Activated naive CD8-positive, alpha-beta T cell (primary cell): ENCODE results near the gene AATK.

Experiments used
- H3K27ac Mint-ChIP-seq: one replicate; pipeline ENCODE4 v1.8.0; 2021; ENCODE audit warnings: mixed read lengths
- H3K27me3 Mint-ChIP-seq: one replicate; pipeline ENCODE4 v1.8.0; 2021; ENCODE audit warnings: mixed read lengths
- H3K36me3 Mint-ChIP-seq: one replicate; pipeline ENCODE4 v1.8.0; 2021; ENCODE audit warnings: mixed read lengths
- H3K4me1 Mint-ChIP-seq: one replicate; pipeline ENCODE4 v1.8.0; 2021; ENCODE audit warnings: low read depth, mixed read lengths
- H3K4me3 Mint-ChIP-seq: one replicate; pipeline ENCODE4 v1.8.0; 2021; ENCODE audit warnings: mild to moderate bottlenecking, mixed read lengths
- H3K9me3 Mint-ChIP-seq: one replicate; pipeline ENCODE4 v1.8.0; 2021; ENCODE audit warnings: low read depth, mixed read lengths

Gene AATK

GRCh38 chr17:81200695-81201580, 34.9 kb upstream of the AATK start:
- no peaks in the 10 kb centered on the region for H3K4me1 Mint-ChIP-seq
- H3K36me3 Mint-ChIP-seq = no peaks in the 10 kb centered on the region
- no peak overlapping the region for H3K4me3 Mint-ChIP-seq
- no peak overlapping the region for H3K27ac Mint-ChIP-seq
- no peaks in the 10 kb centered on the region for H3K27me3 Mint-ChIP-seq
- no peaks in the 10 kb centered on the region for H3K9me3 Mint-ChIP-seq

- H3K27ac Mint-ChIP-seq = no peak overlapping the region
- no peaks in the 10 kb centered on the region for H3K36me3 Mint-ChIP-seq
- H3K4me3 Mint-ChIP-seq = no peak overlapping the region
- no peaks in the 10 kb centered on the region for H3K4me1 Mint-ChIP-seq
- no peaks in the 10 kb centered on the region for H3K27me3 Mint-ChIP-seq
- no peaks in the 10 kb centered on the region for H3K9me3 Mint-ChIP-seq
Measured at GRCh38 chr17:81200201-81200600, 34.2 kb upstream of the AATK start.

GRCh38 chr17:81199482-81199830, 33.4 kb upstream of the AATK start:
- Mint-ChIP-seq H3K27ac (no peak overlapping the region), H3K36me3 (no peaks in the 10 kb centered on the region), H3K9me3 (no peaks in the 10 kb centered on the region), H3K4me1 (no peaks in the 10 kb centered on the region), H3K27me3 (no peaks in the 10 kb centered on the region), H3K4me3 (no peak overlapping the region)

GRCh38 chr17:81198826-81199481, 32.9 kb upstream of the AATK start:
- Mint-ChIP-seq H3K27ac (no peak overlapping the region), H3K36me3 (no peaks in the 10 kb centered on the region), H3K4me1 (no peaks in the 10 kb centered on the region)

GRCh38 chr17:81197831-81198490, 31.9 kb upstream of the AATK start:
- no peaks in the 10 kb centered on the region for H3K27me3 Mint-ChIP-seq
- H3K27ac Mint-ChIP-seq = no peak overlapping the region
- H3K36me3 Mint-ChIP-seq = no peaks in the 10 kb centered on the region
- no peaks in the 10 kb centered on the region for H3K4me1 Mint-ChIP-seq
- H3K4me3 Mint-ChIP-seq = no peak overlapping the region
- no peaks in the 10 kb centered on the region for H3K9me3 Mint-ChIP-seq

More at GRCh38 chr17:81198826-81199481, 32.9 kb upstream of the AATK start:
- H3K27me3 Mint-ChIP-seq = no peaks in the 10 kb centered on the region
- no peaks in the 10 kb centered on the region for H3K9me3 Mint-ChIP-seq
- no peak overlapping the region for H3K4me3 Mint-ChIP-seq

- Mint-ChIP-seq H3K27me3 (no peaks in the 10 kb centered on the region), H3K27ac (no peak overlapping the region), H3K4me3 (no peak overlapping the region), H3K4me1 (no peaks in the 10 kb centered on the region), H3K36me3 (no peaks in the 10 kb centered on the region), H3K9me3 (no peaks in the 10 kb centered on the region)
Measured at GRCh38 chr17:81197409-81197795, 31.4 kb upstream of the AATK start.

- no peak overlapping the region for H3K27ac Mint-ChIP-seq
- H3K9me3 Mint-ChIP-seq = no peaks in the 10 kb centered on the region
- H3K4me1 Mint-ChIP-seq = no peaks in the 10 kb centered on the region
- H3K27me3 Mint-ChIP-seq = no peaks in the 10 kb centered on the region
- H3K36me3 Mint-ChIP-seq = no peaks in the 10 kb centered on the region
- no peak overlapping the region for H3K4me3 Mint-ChIP-seq
Measured at GRCh38 chr17:81196505-81197408, 30.7 kb upstream of the AATK start.

GRCh38 chr17:81195941-81196495, 30.0 kb upstream of the AATK start:
- no peak overlapping the region for H3K4me3 Mint-ChIP-seq
- H3K9me3 Mint-ChIP-seq = no peaks in the 10 kb centered on the region
- H3K27ac Mint-ChIP-seq = no peak overlapping the region
- no peaks in the 10 kb centered on the region for H3K4me1 Mint-ChIP-seq
- H3K27me3 Mint-ChIP-seq = no peaks in the 10 kb centered on the region
- no peaks in the 10 kb centered on the region for H3K36me3 Mint-ChIP-seq

- Mint-ChIP-seq H3K9me3 (no peaks in the 10 kb centered on the region), H3K27ac (no peak overlapping the region), H3K4me3 (no peak overlapping the region), H3K4me1 (no peaks in the 10 kb centered on the region), H3K36me3 (no peaks in the 10 kb centered on the region), H3K27me3 (no peaks in the 10 kb centered on the region)
Measured at GRCh38 chr17:81194941-81195901, 29.2 kb upstream of the AATK start.

GRCh38 chr17:81194225-81194760, 28.3 kb upstream of the AATK start:
- Mint-ChIP-seq H3K27ac (no peak overlapping the region), H3K4me3 (no peak overlapping the region), H3K4me1 (no peaks in the 10 kb centered on the region), H3K36me3 (no peaks in the 10 kb centered on the region), H3K27me3 (no peaks in the 10 kb centered on the region), H3K9me3 (no peaks in the 10 kb centered on the region)

- H3K27me3 Mint-ChIP-seq = no peaks in the 10 kb centered on the region
- no peaks in the 10 kb centered on the region for H3K36me3 Mint-ChIP-seq
- no peak overlapping the region for H3K27ac Mint-ChIP-seq
Measured at GRCh38 chr17:81193470-81194224, 27.6 kb upstream of the AATK start.

GRCh38 chr17:81193051-81193410, 27.0 kb upstream of the AATK start:
- Mint-ChIP-seq H3K27ac (no peak overlapping the region), H3K4me3 (no peak overlapping the region), H3K36me3 (no peaks in the 10 kb centered on the region), H3K27me3 (no peaks in the 10 kb centered on the region), H3K4me1 (no peaks in the 10 kb centered on the region), H3K9me3 (no peaks in the 10 kb centered on the region)

More at GRCh38 chr17:81193470-81194224, 27.6 kb upstream of the AATK start:
- Mint-ChIP-seq H3K9me3 (no peaks in the 10 kb centered on the region), H3K4me1 (no peaks in the 10 kb centered on the region), H3K4me3 (no peak overlapping the region)
